Femur (tissue), 1 donor: Measurements from ENCODE around the gene SLC18A3.

Source experiments
- DNase-seq: peaks from one replicate; pipeline ENCODE4 v3.0.0-alpha.2; 2017

The SLC18A3 gene

GRCh38 chr10:49610114-49610457 is at the start of gene SLC18A3:
Gene SLC18A3, plus strand, starts transcription at chr10:49610310. Its CDS starts 431 bp downstream, at chr10:49610741.
- no peak for DNase-seq

GRCh38 chr10:49560526-49560925 is 49.6 kb upstream of the SLC18A3 start:
- no peak for DNase-seq

DNA sequence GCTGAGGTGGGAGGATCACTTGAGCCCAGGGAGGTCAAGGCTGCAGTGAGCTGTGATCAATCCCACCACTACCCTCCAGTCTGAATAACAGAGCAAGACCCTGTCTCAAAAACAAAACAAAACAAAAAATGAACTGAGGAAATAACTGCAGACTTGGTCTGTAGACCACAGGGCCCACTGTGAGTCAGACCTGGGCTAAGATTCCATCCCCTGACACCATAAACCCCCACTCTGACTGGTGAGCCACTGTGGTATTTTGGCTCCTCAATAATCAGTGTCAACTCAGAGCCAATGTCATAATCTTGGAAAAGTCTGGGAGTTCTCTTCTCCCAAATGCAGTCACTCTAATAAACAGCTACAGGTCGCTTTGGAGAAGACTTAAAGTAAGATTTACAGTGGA is 47.2 kb upstream of the SLC18A3 start:
- DNase-seq, result no peak

GRCh38 chr10:49564461-49565009 is 45.6 kb upstream of the SLC18A3 start:
- no peak for DNase-seq

- no peak for DNase-seq
Measured at GRCh38 chr10:49567810-49568209, 42.3 kb upstream of the SLC18A3 start.

DNA sequence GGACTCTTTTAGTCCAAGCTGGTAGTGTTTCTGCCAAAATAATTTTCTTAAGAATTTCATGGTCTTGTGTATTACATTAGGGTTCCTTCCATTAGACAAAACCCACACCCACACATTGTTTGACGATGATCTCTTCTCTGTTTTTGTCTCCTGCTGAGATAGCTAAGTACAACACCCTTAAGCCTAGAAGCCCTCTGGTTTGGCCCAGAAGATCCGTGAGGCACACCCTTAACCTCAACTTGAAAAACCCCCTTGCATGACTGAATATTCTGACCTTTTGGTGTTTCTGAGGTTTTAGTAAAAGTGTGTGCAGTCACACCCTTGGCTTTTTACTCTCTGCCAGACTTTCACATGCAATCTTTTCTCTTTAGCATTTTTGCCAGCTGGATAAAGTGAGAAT is 41.9 kb upstream of the SLC18A3 start:
- DNase-seq, result no peak

GRCh38 chr10:49569031-49569631 is 41.0 kb upstream of the SLC18A3 start:
- no peak for DNase-seq

DNA sequence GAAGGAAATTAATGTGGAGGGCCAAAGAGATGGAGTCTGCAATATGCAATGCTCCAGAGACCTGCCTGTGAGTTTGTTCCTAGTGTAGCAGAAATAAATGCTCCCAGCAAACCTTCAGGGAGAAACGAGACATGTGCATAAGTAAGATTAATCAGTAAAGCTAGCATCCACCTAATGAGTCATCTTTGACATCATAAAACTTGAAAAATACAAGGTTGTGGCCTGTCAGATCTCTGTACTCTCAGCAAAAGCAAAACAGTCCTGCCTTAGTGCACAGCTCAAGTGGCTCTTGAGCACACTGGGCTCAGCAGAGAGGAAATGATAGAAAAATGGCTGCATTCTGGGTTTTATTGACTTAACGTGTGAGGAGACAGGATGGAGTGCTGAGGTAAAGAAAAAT is 38.7 kb upstream of the SLC18A3 start:
- DNase-seq, result no peak

GRCh38 chr10:49572594-49573114 is 37.5 kb upstream of the SLC18A3 start:
- DNase-seq, result no peak

GRCh38 chr10:49575489-49576072 is 34.5 kb upstream of the SLC18A3 start:
- no peak for DNase-seq

DNA sequence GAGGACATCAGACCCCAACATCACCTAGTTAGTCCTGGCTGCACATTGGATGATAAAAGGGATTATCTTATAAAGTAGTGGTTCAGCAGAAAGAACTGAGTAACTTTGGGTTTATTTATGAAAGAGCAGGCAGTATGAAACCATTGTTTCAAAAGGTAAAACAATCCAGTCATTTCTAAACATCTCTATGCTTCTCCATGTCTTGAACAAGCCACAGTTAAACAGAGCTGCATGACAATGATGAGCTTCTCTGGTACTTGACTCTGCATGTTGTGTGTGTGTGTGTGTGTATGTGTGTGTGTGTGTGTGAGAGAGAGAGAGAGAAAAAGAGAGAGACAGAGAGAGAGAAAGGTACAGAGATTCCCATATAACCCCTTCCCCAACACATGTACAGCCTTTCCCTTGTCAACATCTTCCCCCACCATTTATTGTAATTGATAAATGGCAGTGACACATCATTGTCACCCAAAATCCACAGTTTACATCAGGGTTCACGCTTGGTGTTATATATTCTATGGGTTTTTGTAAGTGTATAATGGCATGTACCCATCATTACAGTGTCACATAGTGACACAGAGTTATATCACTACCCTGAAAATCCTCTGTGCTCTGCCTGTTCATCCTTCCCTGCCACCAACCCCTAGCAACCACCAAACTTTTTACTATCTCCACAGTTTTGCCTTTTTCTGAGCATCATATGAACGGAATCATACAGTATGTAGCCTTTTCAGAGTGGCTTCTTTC is 32.8 kb upstream of the SLC18A3 start:
- no peak for DNase-seq

GRCh38 chr10:49578392-49578791 is 31.7 kb upstream of the SLC18A3 start:
- no peak for DNase-seq

DNA sequence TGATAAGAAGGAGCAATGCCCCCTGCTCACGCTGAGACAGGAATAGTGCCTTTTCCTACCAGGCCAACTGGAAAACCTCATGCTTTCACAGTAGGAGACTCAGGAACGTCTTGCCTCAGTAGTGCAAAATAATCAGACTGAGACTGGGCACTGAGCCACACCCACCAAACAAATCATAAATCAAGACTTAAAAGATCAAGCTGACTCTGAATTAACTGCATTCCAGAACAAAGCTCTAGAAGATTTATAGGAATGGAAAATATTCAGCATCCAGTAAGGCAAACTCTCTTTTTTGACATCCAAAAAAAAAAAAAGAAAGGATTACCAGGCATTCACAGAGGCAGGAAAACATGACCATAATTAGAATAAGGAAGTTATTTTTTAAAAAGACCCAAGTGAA is 30.5 kb upstream of the SLC18A3 start:
- DNase-seq, result no peak

DNA sequence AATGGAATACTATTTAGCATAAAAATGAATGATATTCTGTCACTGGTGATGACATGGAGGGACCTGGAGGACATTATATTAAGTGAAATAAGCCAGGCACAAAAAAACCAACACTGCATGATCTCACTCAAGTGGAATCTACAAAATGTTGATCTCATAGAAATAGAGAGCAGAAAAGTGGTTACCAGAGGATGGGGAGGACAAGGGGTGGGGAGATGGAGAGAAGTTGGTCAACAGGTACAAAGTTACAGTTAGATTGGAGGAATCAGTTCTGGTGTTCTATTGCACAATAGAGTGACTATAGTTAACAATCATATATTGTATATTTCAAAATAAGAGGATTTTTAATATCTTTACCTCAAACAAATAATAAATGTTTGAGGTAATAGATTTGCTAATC is 24.7 kb upstream of the SLC18A3 start:
- DNase-seq, result no peak

DNA sequence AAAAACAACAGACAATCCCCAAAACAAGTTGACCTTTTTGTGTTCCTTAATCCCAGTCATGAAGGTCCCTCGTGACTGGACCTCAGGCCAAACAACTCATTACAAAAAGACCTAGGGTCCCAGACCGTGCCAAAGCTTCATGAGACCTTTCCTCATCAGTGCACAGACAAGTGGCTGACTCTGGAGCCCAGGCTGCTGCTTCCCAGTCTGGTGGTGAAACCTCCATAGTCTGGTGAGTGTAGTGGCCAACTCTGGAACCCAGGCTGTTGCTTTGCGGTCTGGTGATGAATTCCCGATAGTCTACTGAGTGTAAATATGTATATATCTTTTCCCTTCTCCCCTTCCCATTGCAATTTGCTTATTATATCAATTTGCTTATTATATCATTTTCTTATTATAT is 22.1 kb upstream of the SLC18A3 start:
- DNase-seq, result no peak

DNA sequence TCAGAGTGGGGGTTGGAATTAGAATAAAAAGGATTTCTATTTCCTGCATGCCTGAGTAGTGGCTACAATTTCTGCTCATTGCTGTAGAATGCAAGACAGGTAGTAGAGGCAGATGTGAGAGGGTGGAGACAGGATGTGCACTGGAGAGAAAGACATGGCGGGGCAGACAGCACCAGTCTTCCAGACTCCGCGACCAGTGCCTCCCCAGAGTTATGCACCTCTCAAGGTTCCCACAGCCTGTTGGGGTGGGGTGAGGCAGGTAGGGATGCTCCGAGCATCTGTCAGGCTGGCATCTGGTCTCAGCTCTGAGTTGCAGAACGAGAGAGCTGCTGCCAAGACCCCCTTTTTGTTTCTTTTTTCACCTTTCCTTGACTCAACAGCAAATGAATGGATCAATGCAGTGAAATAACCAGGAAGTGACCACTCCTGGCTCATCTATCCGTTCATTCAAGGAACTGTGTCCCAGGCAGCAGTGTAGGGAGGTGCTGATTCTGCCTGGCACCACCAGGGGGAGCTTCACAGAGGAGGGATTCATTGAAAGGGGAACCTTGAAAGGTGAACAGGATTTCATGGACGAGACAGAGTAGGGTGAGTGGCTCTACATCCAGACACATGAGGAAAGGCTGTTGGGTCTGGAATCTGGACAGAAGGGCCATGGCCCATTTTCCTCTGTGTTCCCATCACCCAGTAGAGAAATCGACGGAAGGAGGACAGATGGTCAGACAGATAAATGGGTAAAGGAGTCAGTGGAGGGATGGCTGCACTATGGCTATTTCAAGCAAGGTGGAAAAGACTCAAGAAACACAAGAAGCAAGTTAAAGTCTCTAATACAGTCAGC is 17.2 kb upstream of the SLC18A3 start:
- peak; percentile 42 for DNase-seq

DNA sequence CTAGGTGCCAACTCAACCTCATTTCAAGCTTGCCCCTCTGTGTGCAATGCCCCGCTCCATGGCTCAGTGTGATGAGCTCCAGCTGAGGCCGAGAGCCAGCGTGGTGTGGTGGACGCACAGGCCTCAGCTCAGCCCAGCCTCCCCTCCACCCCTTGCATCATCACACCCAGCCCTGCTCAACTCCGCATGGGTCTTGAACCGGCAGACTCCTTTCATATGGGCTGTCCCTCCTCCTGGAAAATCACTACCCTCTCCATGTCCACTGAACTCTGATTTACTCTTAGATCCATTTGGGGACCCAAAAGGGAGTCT is 16.6 kb upstream of the SLC18A3 start:
- peak; percentile 4 for DNase-seq

GRCh38 chr10:49593998-49594397 is 16.1 kb upstream of the SLC18A3 start:
- DNase-seq, result peak; percentile 1

DNA sequence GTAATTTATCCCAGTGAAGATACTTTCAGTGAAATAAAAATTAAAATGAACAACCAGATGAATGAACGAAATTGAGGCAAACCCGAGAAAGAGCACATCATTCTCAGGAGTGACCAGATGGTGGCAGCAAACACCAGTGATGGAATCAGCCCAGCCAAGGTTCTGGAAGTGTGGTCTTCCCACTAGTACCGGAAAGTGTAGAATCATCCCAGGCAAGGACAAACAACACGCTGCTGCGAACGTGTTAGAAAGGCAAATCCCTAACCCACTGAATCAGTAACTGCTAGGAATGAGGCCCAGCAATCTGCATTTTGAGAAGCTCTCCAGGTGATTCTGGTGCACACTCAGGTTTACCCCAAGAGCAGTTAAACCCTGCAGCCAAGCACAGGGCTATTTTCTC is 15.5 kb upstream of the SLC18A3 start:
- DNase-seq, result peak; percentile 41

GRCh38 chr10:49595003-49595712 is 15.0 kb upstream of the SLC18A3 start:
- peak; percentile 10 for DNase-seq

GRCh38 chr10:49595713-49596492 is 14.2 kb upstream of the SLC18A3 start:
- DNase-seq, result no peak

- DNase-seq, result no peak
Measured at GRCh38 chr10:49596493-49596809, 13.7 kb upstream of the SLC18A3 start.
